Fibroblast of mammary gland (primary cell): ENCODE measurements around the gene TAS1R2.

Experiments used
- DNase-seq: peaks from one replicate; pipeline ENCODE4 v3.0.0-alpha.2; 2010; ENCODE audit warnings: low read depth
- H3K4me3 ChIP-seq: 2 replicates; pipeline ENCODE4 v1.5.1; 2011; ENCODE audit warnings: low read depth, mild to moderate bottlenecking, low read length, moderate library complexity; ENCODE audit not compliant: control insufficient read depth
- CTCF ChIP-seq: conservative IDR thresholded peaks from 2 replicates; pipeline ENCODE4 v1.5.1; 2011; ENCODE audit warnings: low read depth, low read length, inconsistent platforms; ENCODE audit not compliant: control insufficient read depth, insufficient read depth

TAS1R2 gene

GRCh38 chr1:18879791-18880309, 20.4 kb upstream of the TAS1R2 start:
- no peak for DNase-seq
- TF ChIP-seq CTCF, result no peak
- no peak overlapping the region for H3K4me3 ChIP-seq

DNA sequence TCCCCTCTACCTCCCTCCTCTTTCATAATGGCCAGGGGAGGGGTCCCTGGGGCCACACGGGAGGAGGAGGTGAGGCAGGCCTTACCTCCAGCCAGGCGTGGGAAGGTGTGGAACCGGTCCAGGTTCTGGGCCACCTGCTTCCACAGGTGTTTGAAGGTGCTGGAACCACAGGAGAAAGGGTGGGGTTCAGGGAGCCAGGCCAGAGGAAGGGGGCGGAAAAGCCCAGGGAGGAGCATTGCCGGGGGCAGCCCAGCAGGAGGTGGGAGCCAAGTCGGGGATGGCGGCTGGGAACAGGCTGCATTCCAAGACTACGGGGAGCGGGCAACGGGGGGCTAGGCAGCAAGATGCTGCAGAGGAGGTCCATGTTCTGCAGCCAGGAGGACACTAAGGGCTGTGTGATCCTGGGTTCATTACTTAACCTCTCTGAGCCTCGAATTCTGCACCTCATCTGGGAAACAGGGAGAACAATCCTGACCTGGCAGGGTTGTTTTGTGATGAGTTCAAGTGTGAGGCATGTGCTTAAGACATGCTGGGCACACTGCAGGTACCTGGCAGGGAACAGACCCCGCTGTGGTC, 19.8 kb upstream of the TAS1R2 start:
- no peak for TF ChIP-seq CTCF
- no peak for DNase-seq

DNA sequence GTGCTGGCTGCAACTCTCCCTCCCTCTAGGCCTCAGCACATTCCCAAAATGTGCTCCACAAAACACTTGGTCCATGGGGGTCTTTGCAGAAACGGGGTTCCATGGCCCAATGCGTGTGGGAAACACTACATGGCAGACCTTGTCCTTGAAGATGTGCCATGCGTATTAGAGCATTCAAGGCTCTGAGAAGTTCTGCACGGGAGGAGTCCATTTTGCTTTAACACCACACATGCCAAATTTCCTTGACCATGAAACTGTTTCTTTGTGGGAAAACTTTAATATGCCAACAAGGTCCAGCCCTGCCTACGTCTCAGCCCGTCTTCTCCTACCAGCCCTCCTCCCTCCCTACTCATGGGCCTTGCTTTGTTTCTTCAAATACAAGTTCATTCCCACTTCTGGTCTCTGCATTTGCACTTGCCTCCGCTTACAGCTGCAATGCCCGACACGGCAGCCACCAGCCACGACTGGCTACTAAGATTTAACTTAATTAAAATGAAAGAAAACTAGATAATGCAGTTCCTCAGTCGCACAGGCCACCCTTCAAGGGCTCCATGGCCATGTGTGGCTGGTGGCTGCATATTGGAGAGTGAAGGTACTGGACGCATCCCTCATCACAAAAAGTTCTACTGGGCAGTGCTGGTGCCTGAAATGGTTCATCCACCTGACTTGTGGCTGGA, 19.2 kb upstream of the TAS1R2 start:
- TF ChIP-seq CTCF, result no peak
- no peak overlapping the region for H3K4me3 ChIP-seq

More for the DNA sequence above, 19.8 kb upstream of the TAS1R2 start:
- H3K4me3 ChIP-seq, result no peak overlapping the region

GRCh38 chr1:18877282-18877681, 17.8 kb upstream of the TAS1R2 start:
- no peak overlapping the region for H3K4me3 ChIP-seq
- TF ChIP-seq CTCF, result no peak
- DNase-seq, result no peak

More for the DNA sequence above, 19.2 kb upstream of the TAS1R2 start:
- no peak for DNase-seq

DNA sequence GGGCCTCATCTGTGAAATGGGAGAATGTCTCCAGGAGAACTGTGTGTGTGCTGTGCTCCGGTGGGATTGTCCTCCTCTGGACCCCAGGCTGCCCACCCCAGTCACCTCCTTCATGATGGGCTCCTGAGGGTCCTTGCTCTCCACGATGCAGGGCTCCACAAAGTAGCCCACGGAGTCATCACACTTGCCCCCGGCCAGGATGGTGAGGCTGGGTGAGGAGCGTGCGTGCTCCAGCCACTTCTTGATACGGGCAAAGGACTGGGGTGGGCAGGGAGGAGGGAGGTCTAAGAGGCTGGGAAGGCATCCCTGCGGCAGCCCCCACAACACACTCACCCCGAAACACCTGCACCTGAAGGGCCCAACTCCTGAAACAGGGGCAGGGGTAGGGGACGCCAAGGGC, 16.8 kb upstream of the TAS1R2 start:
- no peak overlapping the region for H3K4me3 ChIP-seq
- DNase-seq, result no peak
- no peak for TF ChIP-seq CTCF

DNA sequence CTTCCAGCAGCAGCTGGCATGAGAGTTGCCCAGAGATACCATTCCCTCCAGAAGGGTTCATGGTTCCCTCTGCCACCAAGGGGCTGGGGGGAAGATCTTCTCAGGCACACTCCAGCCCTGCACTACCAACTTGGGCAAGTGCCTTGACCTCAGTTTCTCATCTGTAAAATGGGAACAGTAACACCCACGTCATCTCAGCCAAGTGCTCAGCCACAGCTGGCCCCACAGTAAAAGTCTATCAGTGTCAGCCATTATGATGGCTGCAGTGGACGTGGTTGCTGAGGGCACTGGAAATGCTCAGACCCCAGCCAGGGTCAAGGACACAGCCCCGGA, 16.3 kb upstream of the TAS1R2 start:
- TF ChIP-seq CTCF, result no peak
- DNase-seq, result no peak
- no peak overlapping the region for H3K4me3 ChIP-seq
